ENCODE measurements around the gene VHLL.
"Not testable (repeated sequence)": the region's sequence is repeated elsewhere in the genome, so short reads cannot be mapped to it uniquely, and the experiment has no call there.

Gene VHLL

DNA sequence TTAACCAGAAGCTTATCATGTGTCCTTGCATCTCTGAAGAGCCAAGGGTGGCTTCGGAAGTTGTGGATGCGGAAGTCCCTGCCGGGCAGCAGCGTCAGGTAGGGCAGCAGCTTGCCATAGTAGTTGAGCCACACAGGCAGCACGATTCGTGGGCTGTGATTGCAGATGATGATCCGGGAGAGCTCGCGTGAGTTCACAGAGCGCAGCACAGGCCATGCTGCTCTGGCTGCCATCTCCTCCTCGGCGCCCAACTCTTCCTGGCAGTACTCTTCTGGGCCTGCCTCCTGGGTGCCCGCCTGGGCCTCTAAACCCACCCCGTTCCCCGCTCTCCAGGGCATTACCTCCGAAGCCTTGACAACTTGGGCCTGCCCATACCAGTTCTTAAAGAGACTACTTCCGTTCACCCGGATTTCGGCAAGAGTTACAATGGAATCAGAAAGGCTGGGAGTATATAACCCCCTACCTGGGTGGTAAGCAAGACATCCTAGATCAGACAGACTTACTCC lies at the start of gene VHLL:
Gene VHLL (minus strand): TSS at position 456 of the 506 bp plus-strand sequence. CDS start 118 bp downstream, at position 338.
- Histone ChIP-seq H3K9me3 (no peaks in the 10 kb centered on the region), H3K4me1 (no peaks in the 10 kb centered on the region)
- no peak for TF ChIP-seq Cebpa-rat (IDR thresholded peaks at IDR 0.05)

DNA sequence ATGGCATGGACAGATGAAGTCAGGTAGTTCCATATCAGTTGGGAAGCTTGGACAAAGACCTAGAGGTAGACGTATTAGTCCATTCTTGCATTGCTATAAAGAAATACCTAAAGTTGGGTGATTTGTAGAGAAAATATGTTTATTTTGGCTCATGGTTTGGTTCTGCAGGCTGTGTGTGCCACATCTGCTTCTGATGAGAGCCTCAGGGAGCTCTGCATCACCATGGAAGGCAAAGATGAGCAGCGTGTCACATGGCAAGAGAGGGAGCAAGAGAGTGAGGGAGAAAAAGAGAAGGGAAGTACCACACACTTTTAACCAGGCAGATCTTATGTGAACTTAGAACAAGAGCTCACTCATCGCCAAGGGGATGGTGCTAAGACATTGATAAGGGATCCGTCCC lies 48.2 kb upstream of the VHLL start:
- Histone ChIP-seq H3K27ac (no peak overlapping the region), H3K27me3 (no peaks in the 10 kb centered on the region), H3K9me3 (no peaks in the 10 kb centered on the region), H3K4me2 (no peak overlapping the region), H3K9ac (no peak overlapping the region), H3K36me3 (no peaks in the 10 kb centered on the region), H3K4me3 (no peak overlapping the region), H3K4me1 (no peaks in the 10 kb centered on the region), H4K20me1 (no peaks in the 10 kb centered on the region)
- no peak for TF ChIP-seq Cebpa-rat (IDR thresholded peaks at IDR 0.05)

More for the DNA sequence above, at the start of gene VHLL:
- Histone ChIP-seq H3K27ac (no peak within 1 kb of the TSS), H3K4me3 (no peak within 1 kb of the TSS), H3K36me3 (peaks cover 23% of the 10 kb centered on the region), H3K9ac (no peak within 1 kb of the TSS), H3K27me3 (no peaks in the 10 kb centered on the region), H4K20me1 (no peaks in the 10 kb centered on the region), H3K4me2 (no peak within 1 kb of the TSS)

DNA sequence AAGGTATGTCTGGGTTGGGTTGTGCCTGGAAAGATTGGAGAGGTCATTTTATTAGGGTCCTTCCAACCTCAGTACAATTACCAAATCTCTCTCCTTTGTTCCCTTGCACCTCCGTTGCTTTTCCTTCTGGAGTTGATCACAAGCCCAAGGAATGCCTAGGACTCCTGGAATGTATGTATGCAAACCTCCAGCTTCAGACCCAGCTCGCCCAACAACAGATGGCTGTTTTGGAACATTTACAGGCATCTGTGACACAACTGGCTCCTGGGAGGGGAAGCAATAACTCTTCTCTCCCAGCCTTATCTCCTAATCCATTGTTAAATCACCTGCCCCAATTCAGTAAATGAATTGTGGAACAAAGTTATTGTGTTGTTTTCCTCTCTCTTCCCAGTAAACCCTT lies 47.5 kb upstream of the VHLL start:
- TF ChIP-seq Cebpa-rat (IDR thresholded peaks at IDR 0.05), result no peak
- no peak overlapping the region for H3K27ac ChIP-seq
- H3K36me3 ChIP-seq, result no peaks in the 10 kb centered on the region
- H3K9me3 ChIP-seq, result no peaks in the 10 kb centered on the region
- H3K4me3 ChIP-seq, result no peak overlapping the region
- H3K9ac ChIP-seq, result no peak overlapping the region
- no peak overlapping the region for H3K4me2 ChIP-seq
- no peaks in the 10 kb centered on the region for H3K4me1 ChIP-seq
- no peaks in the 10 kb centered on the region for H4K20me1 ChIP-seq
- H3K27me3 ChIP-seq, result no peaks in the 10 kb centered on the region

DNA sequence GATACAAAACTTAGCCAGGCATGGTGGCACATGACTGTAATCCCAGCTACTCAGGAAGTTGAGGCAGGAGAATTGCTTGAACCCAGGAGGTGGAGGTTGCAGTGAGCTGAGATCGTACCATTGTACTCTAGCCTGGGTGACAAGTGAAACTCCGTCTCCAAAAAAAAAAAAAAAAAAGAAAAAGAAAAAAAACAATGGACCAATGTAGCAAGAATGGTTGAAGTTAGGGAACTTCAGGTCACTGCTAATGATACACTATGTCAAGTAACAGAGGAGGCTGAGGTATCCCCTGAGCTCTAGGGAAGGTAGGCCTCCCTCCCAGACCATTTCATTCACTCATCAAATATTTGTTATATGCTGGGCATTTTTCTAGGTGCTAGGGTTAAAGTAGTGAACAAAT lies 46.9 kb upstream of the VHLL start:
- not testable (repeated sequence) for H4K20me1 ChIP-seq, H3K4me3 ChIP-seq, H3K27ac ChIP-seq, H3K36me3 ChIP-seq, H3K4me1 ChIP-seq, H3K27me3 ChIP-seq, H3K4me2 ChIP-seq, H3K9me3 ChIP-seq, H3K9ac ChIP-seq

DNA sequence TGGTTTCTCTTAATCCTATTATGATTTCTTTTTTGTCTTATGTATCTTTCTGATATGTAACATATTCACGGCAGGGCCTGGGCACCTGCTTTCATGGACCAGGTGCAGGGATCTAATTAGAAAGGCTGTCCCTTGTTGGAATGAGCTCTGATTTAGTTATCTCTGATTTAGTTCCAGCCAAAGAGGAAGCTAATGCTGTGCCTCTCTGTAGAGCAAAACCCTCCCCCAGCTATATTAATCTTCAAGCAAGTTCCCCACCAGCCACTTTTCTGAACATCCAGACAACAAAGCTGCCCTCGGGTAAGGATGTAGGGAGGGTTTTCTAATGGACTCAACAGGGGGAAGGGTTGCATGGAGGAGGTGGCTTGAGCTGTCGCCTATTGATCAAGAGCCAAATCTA lies 45.3 kb upstream of the VHLL start:
- H3K36me3 ChIP-seq, result no peaks in the 10 kb centered on the region
- H3K4me3 ChIP-seq, result no peak overlapping the region
- no peaks in the 10 kb centered on the region for H4K20me1 ChIP-seq
- H3K4me1 ChIP-seq, result no peaks in the 10 kb centered on the region
- no peak for TF ChIP-seq Cebpa-rat (IDR thresholded peaks at IDR 0.05)
- H3K9me3 ChIP-seq, result no peaks in the 10 kb centered on the region
- H3K9ac ChIP-seq, result no peak overlapping the region
- H3K27ac ChIP-seq, result no peak overlapping the region
- no peak overlapping the region for H3K4me2 ChIP-seq
- H3K27me3 ChIP-seq, result no peaks in the 10 kb centered on the region

DNA sequence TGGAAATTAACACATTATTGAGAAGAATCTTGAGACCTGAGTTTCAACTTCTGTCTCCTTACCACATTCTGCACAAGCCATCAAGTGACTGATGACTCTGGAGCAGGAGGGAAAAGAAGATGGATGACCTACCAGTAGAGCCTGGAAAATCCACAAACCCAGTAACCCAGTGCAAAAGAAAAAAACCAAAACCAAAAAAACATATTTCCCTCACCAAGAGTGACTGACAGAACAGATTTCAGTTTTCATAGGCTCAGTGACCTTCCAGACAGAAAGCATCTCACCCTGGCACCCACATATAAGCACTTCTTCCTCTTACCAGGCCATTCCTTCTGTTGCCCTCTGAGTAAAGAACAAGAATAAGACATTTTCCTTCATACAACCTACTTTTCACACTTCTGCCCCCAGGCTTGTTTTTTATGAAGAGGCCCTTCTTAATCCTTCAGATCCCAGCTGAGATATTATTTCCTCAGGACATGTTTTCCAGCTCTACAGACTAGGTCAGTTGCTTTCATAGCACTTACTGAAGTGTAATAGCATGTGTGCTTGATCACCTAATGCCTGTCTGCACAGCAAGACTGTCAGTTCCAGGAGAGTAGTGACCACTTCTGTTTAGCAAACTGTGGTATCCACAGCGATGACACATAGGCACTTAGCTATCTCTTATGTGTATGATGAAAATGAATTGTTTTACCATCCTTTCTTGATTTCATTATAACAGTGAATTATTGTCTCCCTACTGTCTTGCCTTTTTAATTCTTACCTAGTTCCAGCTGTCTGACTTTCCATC lies 43.3 kb upstream of the VHLL start:
- Histone ChIP-seq H4K20me1 (peaks cover 1% of the 10 kb centered on the region), H3K4me2 (no peak overlapping the region)
- no peak for TF ChIP-seq Cebpa-rat (IDR thresholded peaks at IDR 0.05)

DNA sequence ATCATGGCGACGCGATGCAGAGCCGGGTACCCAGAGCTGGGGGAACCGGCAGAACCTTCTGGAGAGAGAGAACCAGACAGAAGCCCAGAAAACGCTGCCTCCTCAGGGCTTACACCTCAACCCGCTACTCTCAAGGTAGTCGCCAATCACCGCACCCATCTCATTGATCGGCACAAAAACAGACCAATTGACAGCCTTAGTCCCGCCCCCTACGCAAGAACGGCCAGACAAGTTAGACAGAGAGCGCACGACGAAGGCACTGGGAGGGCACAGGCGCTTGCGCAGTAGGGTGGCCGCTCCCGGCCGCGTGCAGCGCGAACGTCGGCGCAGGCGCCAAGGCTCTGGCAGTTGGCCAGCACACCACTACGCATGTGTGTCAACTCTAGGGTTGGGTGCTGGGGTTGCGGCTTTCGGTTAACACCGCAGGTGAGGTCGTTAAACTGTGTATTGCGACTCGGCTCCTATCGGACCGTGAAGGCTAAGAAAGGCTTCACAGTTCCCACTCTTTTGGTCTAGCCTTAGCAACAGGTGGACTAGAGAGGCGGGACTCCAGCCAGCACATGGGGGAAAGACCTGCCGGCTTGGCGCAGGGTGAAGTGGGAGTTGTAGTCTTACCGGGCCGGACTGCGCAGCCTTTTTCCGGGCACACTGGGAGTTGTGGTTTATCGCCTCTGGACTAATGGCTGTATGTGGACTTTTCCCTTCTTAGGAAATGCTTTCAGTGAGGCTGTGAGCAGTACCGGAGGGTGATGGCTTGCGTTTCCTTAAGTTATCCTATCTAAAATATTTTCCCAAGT lies 39.3 kb upstream of the VHLL start, which contains the start of the genes CCT3 and TSACC:
Gene CCT3 (minus strand): TSS at position 113 of the 797 bp plus-strand sequence. CDS start 108 bp downstream, at position 5.
Gene TSACC (plus strand): TSS at position 347 of the 797 bp plus-strand sequence. CDS start 1,232 bp downstream, outside the sequence.
- H3K9me3 ChIP-seq, result no peaks in the 10 kb centered on the region
- H3K4me3 ChIP-seq, result peak within 1 kb of the TSS; percentile 92
- H3K36me3 ChIP-seq, result peaks cover 28% of the 10 kb centered on the region
- H3K27ac ChIP-seq, result peak within 1 kb of the TSS; percentile 92
- peak within 1 kb of the TSS; percentile 95 for H3K9ac ChIP-seq
- H3K4me2 ChIP-seq, result peak within 1 kb of the TSS; percentile 95
- TF ChIP-seq Cebpa-rat (IDR thresholded peaks at IDR 0.05), result no peak
- peaks cover 18% of the 10 kb centered on the region for H3K4me1 ChIP-seq
- no peaks in the 10 kb centered on the region for H3K27me3 ChIP-seq
- peaks cover 41% of the 10 kb centered on the region for H4K20me1 ChIP-seq

More for the DNA sequence above, 43.3 kb upstream of the VHLL start:
- Histone ChIP-seq H3K27ac (no peak overlapping the region), H3K36me3 (no peaks in the 10 kb centered on the region), H3K4me1 (peaks cover under 1% of the 10 kb centered on the region; the same call in 1 of the 2 replicates), H3K27me3 (no peaks in the 10 kb centered on the region), H3K4me3 (no peak overlapping the region), H3K9me3 (no peaks in the 10 kb centered on the region), H3K9ac (no peak overlapping the region)

DNA sequence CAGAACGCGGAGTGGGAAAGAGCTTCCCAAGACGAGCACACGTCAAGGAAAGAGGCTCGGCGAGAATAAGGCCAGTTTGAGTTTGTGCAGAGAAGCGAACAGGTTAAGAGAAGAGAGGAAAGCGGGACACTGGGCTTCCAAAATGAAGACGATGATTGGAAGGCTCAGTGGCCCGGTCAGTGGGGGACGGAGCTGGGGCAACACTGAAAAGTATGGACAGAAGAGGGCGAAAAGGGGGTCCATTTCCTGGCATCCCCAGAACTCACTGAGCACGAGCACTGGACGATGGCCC lies 38.7 kb upstream of the VHLL start:
- H3K9me3 ChIP-seq, result no peaks in the 10 kb centered on the region
- H3K27me3 ChIP-seq, result no peaks in the 10 kb centered on the region
- no peak for TF ChIP-seq Cebpa-rat (IDR thresholded peaks at IDR 0.05)
- peak overlapping the region; percentile 92 for H3K4me3 ChIP-seq
- H3K4me1 ChIP-seq, result peaks cover 18% of the 10 kb centered on the region
- H3K9ac ChIP-seq, result peak overlapping the region; percentile 95
- peak overlapping the region; percentile 92 for H3K27ac ChIP-seq
- H4K20me1 ChIP-seq, result peaks cover 46% of the 10 kb centered on the region
- peaks cover 34% of the 10 kb centered on the region for H3K36me3 ChIP-seq
- peak overlapping the region; percentile 95 for H3K4me2 ChIP-seq

DNA sequence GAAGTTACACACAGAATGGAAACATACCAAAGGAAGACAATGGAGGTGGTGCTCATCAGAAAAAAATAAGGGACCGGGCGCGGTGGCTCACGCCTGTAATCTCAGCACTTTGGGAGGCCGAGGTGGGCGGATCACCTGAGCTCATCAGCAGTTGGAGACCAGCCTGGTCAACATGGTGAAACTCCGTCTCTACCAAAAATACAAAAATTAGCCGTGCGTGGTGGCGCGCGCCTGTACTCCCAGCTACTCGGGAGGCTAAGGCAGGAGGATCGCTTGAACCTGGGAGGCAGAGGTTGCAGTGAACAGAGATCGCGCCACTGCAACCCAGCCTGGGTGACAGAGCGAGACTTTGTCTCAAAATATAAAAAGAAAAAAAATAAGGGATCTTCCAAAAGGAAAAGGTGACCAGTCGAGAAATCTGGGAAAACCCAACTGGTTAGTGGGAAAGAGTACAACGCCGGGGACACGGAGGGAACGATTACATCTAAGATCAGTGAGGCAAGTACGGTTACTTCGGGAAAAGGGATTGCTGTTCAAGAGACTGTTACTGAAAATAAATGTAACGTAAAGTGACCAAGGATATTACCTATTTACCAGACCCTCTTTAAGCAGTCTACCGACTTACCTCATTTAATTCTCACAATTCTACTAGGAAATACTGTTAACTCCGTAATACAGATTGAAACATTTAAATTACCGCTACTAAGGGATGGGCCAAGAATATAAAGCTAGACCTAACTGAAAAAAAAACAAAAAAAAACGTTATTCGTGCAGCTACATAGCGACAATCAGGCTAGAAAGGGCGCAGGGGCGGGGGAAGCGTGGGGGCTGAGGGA lies 38.2 kb upstream of the VHLL start:
- no peaks in the 10 kb centered on the region for H3K27me3 ChIP-seq
- H3K4me2 ChIP-seq, result peak overlapping the region; percentile 95
- H3K27ac ChIP-seq, result peak overlapping the region; percentile 92
- H3K4me1 ChIP-seq, result peaks cover 18% of the 10 kb centered on the region
- peaks cover 39% of the 10 kb centered on the region for H3K36me3 ChIP-seq
- H4K20me1 ChIP-seq, result peaks cover 51% of the 10 kb centered on the region
- no peaks in the 10 kb centered on the region for H3K9me3 ChIP-seq
- H3K9ac ChIP-seq, result peak overlapping the region; percentile 95
- peak overlapping the region; percentile 92 for H3K4me3 ChIP-seq
- no peak for TF ChIP-seq Cebpa-rat (IDR thresholded peaks at IDR 0.05)
